Activated T-cell treated with anti-CD3 and anti-CD28 coated beads, Interleukin-2, amount 50 U/mL, for 1 hour (primary cell): ENCODE results near the gene CDK14.

Experiments used
- DNase-seq: peaks from one replicate; pipeline ENCODE4 v3.0.0-alpha.2; 2020

Gene CDK14

DNA sequence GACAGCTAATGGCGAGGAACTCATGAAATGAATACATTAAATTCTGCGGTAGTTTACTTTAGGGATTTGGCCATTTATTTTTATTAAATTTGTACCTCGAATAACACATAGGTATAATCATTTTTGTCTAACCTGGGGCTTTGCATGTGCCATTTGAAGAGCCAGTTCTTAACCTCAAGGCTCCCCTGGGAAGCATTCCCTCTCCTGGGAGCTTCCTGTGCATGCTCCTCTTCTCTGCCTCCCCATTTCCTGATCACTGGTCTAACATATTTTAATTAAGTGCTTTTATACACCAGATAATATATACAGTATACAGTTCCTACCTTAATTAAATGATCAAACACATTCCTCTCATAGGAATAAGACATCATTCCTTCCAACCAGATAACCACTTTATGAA, 484.2 kb downstream of the CDK14 start:
- DNase-seq: no peak

DNA sequence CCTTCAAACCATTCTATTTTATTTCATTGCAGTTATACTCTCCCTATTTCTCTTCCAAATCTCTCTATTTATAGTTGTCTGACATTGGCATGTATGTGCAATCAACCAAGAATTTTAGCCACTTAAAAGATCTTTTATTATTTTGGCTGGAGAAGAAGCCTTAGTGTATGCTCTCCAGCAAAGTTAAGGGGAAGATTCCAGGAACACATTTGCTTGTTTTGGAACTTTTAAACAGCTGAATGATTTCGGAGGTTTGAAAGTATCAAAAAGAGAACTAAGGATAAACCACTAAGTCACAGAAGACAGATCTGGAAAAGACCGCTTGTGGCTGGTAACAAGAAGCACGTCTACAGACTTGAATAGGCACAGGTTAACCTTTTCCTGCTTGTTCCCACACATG, 485.9 kb downstream of the CDK14 start:
- no peak for DNase-seq

DNA sequence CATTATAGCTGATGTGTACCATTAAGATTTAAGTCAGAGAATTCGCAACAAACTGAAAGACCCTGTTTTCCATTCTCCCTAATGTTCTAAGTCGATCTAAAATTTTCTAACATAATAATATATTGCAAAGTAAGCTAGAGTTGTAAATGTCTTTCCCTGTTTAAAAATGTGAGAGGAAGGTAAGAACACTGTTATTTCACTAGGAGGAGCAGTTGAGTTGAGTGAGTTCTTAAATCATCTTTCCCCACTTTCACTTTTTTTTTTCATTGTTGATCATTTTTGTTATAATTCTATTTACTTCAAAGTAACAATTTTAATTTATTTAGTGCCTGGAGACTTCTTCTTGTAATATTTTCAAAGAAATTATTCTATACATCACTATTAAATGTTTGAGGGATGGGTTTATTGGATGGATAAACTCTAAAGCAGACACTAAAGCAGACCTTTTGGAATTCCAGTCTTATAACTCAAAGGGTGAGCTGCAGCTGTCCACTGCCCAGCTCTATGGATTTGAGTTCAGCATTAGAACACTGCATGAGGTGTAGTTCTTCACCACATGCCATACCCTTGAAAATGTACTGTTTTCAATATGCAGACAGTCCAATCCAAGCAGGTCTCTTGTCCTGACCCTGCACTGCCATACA, 486.9 kb downstream of the CDK14 start:
- DNase-seq: no peak

GRCh38 chr7:91083855-91084644, 487.9 kb downstream of the CDK14 start:
- no peak for DNase-seq

GRCh38 chr7:91085175-91085574, 489.1 kb downstream of the CDK14 start:
- no peak for DNase-seq

DNA sequence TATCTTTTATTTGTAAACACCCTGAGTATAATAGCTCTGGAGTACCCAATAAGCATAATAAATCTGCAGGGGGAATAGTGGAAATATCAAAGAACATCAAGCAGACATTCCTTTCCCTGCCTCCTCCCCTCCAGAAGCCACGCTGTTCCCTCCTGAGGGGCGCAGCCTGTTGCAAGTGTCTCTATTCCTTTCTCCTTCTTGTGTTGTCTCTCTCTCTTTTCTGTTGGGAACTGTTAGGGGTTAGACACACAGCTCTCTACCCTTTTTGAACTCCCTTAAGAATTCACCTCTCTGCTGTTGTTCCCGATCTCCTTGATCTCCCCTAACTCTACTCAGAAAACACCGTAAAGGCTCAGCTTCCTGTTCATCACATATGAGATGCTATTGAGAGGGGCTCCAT, 490.1 kb downstream of the CDK14 start:
- no peak for DNase-seq

DNA sequence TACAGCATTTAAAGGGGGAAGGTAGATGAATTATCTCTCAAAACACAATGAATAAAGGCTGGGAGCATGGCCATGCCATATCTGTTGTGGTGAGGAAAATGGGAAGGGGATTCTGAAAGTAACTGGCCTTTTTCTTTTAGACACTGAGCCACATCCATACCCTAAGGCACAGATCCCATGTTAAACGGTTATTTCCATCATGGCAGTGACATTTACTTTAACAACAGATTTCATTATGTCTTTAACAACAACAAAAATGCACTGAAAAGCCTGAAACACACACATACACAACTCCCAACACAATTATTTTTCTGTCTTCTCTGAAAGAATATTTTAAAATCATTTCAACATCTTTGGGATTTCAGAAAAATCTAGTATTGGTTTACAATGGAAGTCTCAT, 492.0 kb downstream of the CDK14 start:
- DNase-seq: no peak

DNA sequence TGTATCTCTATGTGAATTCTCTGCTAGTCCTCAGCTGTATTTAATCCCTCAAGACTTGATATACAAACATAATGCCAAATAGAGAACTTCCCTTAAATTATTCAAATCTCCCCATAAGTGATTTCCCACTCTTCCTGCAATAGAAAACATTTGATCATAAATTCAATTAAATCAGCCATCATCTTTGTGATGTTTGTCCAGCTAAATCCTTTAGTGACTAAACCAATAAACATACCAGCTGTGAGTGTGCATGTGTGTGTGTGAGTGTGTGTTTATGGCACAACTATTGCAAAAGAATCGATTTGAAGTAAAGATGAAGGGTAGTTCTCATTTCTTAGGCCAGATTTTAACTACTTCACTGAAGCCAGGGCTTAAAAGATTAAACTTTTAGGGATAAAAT, 492.6 kb downstream of the CDK14 start:
- DNase-seq: no peak

DNA sequence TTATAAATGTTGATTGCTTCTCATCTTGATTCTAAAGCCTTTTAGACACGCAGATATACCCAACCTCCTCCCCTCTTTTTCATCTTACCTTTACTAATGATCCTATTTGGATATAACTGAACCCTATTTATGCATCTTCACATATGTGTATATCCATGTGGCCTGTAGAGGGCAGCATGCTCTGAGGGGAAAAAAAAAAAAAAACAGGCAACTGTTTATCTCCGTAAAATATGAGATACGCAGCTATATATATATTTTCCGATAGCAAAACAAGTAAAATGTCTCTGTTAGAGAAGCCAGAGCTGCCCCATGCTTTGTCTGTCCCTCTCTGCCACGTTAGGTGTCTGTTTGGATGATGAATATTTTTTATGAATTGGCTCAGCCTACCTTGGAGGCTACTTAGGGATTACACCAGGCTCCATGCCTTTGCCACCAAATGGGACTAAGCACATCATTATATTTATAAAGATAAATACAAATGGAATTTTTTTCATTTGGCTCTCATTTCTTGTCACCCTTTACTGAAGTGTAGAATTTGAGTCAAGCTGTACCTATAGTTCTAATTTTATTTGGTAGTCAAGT, 493.4 kb downstream of the CDK14 start:
- no peak for DNase-seq

DNA sequence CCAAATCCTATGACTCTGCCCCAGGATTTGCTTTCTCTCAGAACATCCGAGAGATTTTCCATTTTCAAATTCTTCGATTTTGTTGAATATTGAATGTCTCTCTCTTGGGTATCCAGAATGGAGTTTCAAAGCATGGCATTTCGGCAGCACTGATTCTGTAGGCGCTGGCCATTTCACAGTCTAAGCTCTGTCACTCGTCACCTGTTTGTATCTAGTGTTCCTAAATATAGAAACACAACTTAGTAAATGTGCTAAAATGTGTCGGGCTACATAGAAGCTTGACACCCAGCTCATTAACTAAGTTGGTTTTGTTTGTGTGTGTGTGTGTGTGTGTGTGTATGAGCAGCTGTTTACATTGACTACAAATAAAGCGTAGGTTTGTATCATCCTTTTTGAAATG, 494.6 kb downstream of the CDK14 start:
- DNase-seq: no peak

GRCh38 chr7:91091631-91092030, 495.5 kb downstream of the CDK14 start:
- DNase-seq: no peak

DNA sequence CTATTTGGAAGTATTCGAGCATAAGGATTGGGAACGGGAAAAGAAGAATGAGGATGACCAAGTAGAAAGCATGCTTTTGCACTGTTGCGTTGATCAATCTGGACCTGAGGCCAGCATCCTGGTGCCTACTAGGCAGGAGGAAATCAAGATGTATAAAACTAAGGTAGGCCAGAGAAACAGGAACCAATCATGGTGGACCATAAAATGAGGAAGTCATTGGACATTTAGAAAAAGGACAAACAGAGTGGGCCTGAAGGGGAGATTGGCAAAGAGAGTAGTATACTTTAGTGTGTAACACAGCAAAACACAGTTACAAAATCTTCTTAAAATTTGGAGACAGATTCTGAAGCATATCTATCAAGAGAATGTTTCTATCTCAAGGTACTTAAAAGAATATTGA, 497.1 kb downstream of the CDK14 start:
- no peak for DNase-seq

DNA sequence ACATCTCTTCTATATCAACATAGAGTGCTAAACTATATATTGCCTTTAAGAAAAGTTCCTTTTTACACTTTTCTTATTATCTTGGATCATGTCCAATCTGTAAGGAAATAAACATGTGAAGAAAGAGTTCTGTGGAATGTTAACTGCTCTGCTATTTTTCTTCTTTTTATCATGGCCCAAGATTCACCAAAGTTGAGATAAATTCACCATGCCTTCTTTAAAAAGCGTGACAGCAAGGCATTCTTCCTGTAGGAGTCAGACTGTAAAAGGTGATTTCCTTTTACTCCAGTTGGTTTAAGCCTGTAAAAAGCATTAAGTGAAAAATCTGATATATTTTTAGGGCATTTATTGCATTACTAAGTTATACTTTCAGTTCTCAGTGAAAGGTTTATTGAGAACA, 502.4 kb downstream of the CDK14 start:
- no peak for DNase-seq

GRCh38 chr7:91103363-91103762, 507.2 kb downstream of the CDK14 start:
- DNase-seq: no peak

DNA sequence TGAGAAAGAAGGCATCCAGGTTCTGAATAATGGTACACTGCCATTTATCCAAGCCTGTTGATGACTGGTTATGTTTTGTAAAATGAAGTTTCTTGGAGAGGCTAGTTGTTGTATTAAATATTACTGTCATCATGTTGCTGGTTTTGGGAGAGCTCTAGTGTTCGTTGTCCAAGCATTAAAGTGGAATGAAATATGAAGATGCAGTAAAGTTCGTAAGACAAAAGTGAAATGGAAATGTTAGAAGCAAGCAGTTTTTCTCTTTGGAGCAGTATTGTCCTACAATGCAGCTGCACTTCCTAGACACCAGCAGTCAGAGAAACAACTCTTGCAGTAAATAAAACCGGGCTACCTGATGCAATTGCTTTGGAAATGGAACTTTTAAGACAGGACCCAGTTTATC, 511.3 kb downstream of the CDK14 start:
- DNase-seq: no peak

GRCh38 chr7:91109200-91109599, 513.1 kb downstream of the CDK14 start:
- no peak for DNase-seq

GRCh38 chr7:91112902-91113341, 516.8 kb downstream of the CDK14 start:
- no peak for DNase-seq

DNA sequence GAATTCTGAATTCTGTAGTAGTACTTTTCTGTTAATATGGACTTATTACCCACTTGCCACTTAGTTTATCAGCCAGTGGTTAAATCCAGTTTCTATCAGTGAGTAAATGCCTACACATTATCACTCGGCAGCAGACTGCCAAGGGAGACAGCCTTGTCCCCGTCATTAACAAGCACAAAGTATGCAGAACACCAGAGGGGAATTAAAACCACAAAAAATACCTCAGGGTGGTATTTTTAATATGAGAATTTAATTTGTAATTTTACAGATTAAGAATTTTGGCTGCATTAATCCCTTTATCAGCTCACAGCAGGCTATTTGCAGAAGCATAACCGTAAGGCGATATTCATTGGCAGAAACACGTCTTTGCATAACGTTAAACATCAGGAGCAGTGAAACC, 518.1 kb downstream of the CDK14 start:
- no peak for DNase-seq

DNA sequence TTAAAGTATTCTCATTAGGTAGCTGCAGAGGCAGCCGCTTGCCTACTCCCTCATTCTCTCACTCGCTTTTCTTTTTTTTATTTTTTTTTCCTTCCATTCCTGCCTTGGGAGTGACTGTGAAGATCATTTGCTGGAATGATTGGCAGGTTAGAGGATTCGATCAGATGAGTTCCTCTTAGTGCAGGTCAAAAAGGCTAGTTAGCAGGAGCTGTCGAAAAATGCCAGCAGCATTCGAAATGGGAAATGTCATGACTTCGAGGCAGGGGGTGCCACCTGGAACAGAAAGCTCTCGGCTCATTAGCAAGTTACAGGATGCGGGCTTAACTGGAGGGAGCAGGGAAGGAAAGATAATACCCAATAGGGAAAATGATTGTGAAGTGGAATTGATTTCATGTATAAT, 530.6 kb downstream of the CDK14 start:
- no peak for DNase-seq

DNA sequence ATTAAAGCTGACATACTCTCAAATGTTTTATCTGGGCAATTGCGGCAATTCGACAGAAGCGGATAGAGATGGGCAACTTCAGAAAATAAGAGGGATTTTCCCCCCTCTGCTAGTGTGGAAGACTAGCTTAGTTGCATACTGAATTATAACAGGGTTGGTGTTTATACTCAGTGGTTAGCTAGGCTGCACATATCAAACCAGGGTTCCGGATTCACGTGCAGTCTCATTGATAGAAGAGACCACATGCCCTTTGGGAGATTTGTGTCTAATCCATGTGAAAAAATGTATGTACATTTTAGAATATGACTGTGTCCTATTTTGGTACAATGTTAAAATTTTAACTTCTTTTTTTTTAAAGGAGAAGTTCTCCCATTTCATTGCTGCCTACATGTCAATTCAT, 531.2 kb downstream of the CDK14 start:
- no peak for DNase-seq

DNA sequence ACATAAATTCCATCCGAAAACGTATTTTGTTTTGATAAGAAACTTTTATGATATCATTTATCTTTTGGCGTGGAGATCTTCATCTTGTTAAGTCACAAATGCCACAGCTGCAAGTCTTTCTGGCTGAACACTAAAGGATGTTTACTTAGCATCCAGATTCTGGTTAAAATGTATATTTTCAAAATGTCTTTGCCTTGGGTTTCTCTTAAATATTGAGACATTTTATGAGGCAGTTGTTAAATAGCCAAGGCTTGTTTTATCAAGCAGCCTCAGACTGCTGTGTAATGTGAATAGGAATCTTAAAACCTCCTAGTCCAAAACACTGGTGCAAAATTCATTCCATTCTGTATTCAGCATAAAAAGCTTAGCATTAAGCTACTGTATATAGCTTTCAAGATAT, 531.8 kb downstream of the CDK14 start:
- DNase-seq: no peak

DNA sequence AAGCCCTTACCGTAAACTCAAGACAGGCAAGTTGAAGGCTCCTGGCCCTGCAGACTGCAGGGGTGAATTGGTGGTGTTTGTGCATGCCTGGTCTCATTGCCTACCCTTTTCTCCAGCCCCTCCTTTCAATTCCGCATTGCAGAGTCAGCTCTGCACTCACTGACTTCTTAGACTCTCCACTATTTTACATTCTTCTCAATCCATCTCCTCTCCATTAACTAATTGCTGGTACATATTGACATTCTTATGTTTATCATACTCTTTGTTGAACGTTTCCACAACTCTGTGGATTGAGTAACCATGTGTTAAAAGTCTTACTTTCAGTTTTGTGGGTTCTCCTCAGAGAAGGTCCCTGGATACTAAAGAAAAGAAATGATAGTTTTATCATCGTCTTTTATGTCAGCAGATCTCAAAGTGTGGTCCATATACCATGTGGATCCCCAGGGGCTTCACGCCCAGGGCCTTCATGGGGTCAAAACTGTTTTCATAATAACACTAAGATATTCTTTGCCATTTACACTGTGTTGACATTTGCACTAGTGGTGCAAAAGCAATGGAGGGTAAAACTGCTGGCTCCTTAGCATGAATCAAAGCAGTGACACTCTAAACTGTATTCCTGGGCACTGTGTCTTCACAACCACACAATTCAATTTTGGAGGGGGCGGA, 532.7 kb downstream of the CDK14 start:
- DNase-seq: no peak

DNA sequence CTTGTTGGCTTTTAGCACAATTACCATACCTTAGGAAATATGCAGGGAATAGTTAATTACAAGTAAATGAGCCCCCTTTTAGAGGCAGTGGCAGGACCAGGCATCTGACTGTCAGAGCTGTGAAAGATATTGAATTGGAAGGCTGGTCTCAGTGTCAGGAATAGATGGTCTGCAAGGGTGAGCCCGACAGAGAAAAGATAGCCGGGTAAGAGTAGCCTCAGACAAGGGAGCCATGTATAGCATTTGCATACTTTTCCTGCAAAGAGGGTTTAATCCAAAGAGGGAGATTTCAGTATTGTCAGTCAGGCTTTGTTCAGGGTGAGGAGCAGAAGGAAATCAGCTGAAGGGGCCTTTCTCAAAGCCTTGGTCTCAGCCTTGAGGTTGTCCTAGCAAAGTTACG, 539.2 kb downstream of the CDK14 start:
- DNase-seq: no peak
